NOMO-1 treated with DMSO at 0.1 percent for 48 hours (cell line): ENCODE results near the gene TCF4.

Experiments
- DNase-seq: peaks from one replicate; lab custom pipeline; 2025; ENCODE audit not compliant: unreplicated experiment; lab: John Stamatoyannopoulos, UW

The TCF4 gene

GRCh38 chr18:55506074-55506473 is 81.9 kb downstream of the TCF4 start:
- no peak for DNase-seq

DNA sequence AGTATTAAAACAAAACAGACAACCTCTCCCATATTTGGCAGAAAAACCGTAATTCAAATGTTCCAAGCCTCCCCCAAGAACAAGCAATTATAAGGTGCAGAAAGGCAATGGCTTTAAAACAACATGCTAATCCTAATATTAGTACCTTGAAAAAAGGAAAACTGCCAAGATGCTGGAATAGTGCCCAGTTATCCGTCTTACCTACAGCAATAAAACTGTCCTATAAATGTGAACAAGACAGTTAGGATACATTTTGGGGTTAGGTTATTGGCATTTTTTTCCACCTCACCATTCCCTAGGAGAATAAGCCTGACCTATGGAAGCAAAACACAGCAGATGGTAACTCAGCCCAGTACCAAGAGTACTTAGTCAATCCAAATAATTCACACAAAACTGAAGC is 83.2 kb downstream of the TCF4 start:
- DNase-seq, result no peak

- no peak for DNase-seq
These were observed 84.7 kb downstream of the TCF4 start for GRCh38 chr18:55503167-55503820.

GRCh38 chr18:55501982-55502710 is 85.8 kb downstream of the TCF4 start:
- no peak for DNase-seq

- DNase-seq, result no peak
These were observed 86.4 kb downstream of the TCF4 start for GRCh38 chr18:55501579-55501978.

GRCh38 chr18:55500316-55501086 is 87.5 kb downstream of the TCF4 start:
- DNase-seq, result no peak

GRCh38 chr18:55499526-55499925 is 88.5 kb downstream of the TCF4 start:
- no peak for DNase-seq

DNA sequence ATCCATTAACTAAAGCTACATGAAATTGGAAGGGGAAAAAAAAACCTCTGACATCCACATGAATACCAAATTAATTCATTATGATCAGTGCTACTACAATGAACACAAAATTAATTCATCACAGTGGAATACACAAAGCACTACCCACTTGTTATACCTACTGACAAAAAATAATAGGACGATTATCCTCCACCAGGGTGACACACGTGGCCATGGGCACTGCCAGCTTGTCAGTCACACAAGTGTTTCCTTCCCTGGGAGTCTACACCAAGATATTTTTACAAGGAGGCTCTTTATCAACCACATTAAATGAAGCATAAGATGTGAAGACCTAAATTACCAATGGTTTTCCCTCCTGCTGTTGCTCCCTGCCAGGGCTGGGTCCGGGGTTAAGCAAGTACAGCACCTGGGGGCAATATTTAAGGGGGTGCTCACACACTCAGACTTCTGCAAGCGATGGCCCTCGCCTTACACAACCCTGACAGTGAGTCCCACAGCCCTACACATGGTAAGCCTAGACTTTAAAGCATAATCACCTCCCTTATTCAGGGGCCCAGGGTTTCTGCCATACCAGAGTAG is 90.1 kb downstream of the TCF4 start:
- DNase-seq, result no peak

GRCh38 chr18:55494899-55495298 is 93.1 kb downstream of the TCF4 start:
- no peak for DNase-seq

DNA sequence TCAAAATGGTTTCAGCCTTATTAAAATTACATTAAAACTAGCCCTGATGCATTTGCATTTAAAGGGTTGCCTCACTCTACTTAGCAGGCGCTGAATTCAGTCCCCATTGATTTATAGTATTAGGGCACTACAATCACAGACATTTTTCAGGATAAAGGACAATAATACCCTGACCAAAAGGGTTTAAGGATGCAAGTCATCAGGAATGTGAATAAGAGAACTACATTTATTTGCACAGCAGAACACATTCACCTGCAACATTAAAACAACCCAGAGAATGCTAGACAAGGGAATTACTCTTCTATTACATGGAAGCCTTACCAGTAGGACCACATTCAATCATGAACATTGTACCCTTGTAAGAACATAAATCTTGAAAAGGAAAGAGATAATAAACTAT is 93.6 kb downstream of the TCF4 start:
- DNase-seq, result no peak

- no peak for DNase-seq
These were observed 96.4 kb downstream of the TCF4 start for GRCh38 chr18:55491616-55492015.

DNA sequence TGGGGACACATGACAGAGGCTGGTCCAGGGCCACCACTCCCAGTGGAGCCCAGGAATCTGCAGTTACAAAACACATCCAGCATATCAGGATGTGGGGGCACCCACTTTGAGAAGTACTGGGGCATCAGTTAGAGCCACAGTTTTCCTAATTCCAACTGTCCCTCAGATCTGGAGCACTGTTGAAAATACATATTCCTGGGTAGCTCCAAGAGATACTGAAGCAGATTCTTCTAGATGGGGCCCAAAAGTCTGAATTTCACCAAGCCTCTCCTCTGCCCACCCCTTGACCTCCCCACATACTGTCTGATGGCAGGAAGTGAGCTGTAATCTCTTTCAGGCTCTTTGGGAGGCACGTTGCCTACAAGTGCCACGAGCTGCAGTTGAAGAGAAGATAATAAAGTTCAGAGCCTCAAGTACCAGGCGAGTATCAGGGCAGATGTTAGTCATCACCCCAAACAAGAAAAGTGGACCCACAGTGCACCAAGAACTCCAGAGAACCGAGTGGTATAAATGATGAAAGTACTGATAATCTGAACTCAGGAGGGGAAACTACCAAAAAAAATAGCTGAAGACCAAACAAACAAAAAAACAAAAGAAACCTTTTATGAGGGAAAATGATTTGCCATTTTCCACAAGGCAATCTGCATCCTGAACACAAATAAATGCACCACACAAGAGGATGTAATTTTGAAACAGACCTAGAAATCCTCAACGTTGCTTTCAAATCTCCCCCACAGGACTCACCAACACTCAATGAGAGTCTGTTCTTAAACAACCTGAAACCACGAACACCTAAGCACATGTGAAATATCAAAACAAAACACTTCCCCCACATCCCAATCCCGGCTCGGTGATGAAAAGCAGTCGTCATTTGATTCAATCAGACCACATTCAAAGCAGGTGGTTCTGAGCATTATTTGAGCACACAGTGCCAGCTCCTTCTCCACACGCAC is 98.7 kb downstream of the TCF4 start:
- no peak for DNase-seq

DNA sequence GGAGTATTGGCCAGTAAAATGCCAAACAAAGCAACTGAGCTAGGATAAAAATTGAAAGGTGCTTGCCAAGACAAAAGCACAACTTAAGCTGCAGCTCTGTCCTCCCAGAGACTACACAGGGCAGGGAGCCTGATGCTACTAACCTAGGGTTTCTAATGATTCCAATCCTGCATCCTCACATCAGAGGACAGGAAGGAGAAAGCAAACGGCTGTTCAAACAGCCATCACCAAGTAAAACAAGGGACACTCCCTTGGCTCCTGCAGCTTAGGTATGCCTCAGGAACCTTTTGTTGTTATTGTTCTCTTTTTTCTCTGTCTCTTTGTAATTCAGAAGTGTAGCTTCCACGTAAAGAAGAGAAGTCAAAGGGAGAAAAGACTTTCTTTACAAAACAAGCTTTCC is 99.5 kb downstream of the TCF4 start:
- no peak for DNase-seq

- DNase-seq, result no peak
These were observed 100.0 kb downstream of the TCF4 start for GRCh38 chr18:55487997-55488396.

DNA sequence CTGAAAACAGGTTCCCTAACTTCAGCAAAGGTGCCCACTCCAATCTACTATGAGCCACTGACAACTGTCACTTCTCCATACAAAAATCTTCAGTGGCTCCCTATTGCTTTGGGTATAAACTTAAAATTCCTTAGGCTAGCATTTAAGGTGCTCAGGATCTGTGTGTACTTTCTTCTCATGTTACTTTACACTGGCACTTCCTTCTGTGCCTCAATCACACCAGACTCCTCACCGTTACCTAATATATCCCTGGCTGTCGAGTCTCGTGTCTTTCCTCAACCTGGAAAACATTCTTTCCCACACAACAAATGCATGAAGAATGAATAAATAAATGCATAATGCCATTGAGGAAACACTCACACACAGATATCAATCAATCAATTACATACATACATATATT is 101.1 kb downstream of the TCF4 start:
- DNase-seq, result no peak

- DNase-seq, result no peak
These were observed 102.3 kb downstream of the TCF4 start for GRCh38 chr18:55485666-55486065.

DNA sequence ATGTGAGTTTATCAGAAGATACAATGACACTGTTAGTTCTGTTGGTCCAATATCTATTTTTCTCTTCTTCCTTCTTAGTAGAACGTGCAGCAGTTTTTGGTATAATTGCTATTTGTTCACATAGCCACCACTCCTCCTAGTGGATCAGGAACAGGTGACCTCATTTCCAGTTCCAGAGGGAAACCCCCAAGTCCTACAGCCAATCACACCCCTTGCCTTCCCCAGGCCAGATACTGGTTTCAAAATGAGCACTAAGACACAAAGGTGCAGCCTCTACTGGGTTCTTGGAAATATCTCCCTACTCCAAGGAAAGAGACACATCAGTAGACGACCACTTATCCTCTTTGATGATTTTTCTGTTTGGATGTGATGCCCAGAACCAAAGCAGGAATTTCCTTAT is 103.2 kb downstream of the TCF4 start:
- DNase-seq, result no peak

- DNase-seq, result no peak
These were observed 104.6 kb downstream of the TCF4 start for GRCh38 chr18:55483266-55483871.

- DNase-seq, result no peak
These were observed 108.2 kb downstream of the TCF4 start for GRCh38 chr18:55479656-55480420.
